Medulla oblongata (tissue), 1 donor: Measurements from ENCODE around the gene ATP5MC3.
"Not testable (repeated sequence)": the region's sequence is repeated elsewhere in the genome, so short reads cannot be mapped to it uniquely, and the experiment has no call there.

Source experiments
- DNase-seq: peaks from one replicate; pipeline ENCODE4 v3.0.0-alpha.2; 2015; ENCODE audit errors: extremely low spot score

ATP5MC3 gene

DNA sequence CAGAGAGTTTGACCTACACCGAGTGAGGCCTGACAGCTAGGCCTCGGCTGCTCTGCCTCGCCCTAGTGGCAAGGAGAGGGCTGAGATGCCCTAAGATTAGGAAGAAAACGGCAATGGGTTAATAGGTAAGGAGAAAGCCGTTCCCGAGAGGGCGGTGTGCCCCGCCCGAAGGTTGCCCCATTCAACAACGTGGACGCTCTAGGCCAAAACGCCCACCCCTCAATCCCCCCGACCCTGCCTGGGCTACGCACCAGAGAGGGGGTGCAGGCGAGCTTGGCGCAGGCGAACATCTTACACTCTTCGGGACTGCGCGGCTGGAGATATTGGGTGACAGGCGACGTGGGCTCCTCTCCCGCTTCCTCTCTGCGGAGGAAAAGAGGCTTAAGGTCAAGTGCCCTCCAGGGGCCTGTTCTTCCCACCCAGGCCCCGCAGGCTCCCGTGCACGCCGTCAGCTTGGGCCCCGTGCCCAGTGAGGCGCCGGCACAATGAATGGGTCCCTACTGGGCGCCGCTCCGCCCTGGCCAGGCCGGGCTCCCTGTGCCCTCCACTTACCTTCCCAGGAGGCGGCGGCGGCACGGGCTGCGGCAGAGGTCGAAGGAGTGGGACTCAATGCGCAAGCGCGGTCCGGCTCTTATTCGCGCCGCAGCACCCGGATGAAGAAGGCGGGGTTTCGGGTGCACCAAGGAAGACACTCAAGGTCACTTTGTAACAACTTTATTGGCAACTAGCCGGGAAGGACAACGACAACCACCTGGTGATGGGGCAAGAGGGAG is at the start of gene ATP5MC3:
Gene ATP5MC3, minus strand, starts transcription at position 607 of the 773 bp plus-strand sequence. Its CDS starts 317 bp downstream, at position 290.
- DNase-seq, result peak; percentile 97

- not testable (repeated sequence) for DNase-seq
Measured at GRCh38 chr2:175228601-175229000, 47.1 kb upstream of the ATP5MC3 start.

- no peak for DNase-seq
Measured at GRCh38 chr2:175228179-175228578, 46.7 kb upstream of the ATP5MC3 start.

DNA sequence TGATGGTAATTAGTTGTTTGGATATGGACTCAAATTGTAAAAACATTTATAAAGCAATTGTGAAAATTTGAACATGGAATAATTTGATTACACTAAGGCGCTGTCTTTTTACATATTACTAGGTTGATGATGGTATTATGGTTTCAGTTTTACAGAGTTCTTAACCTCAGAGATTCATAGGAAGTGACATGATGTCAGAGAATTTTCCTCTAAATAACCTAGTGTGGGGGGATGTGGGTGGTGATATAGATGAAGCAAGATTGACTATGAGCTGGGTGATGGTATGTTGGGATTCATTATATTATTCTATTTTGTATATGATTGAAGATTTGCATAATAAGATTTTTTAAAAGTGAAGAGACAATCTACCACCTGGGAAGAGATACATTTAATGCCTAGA is 45.9 kb upstream of the ATP5MC3 start:
- DNase-seq, result no peak

- no peak for DNase-seq
Measured at GRCh38 chr2:175220075-175220474, 38.6 kb upstream of the ATP5MC3 start.

DNA sequence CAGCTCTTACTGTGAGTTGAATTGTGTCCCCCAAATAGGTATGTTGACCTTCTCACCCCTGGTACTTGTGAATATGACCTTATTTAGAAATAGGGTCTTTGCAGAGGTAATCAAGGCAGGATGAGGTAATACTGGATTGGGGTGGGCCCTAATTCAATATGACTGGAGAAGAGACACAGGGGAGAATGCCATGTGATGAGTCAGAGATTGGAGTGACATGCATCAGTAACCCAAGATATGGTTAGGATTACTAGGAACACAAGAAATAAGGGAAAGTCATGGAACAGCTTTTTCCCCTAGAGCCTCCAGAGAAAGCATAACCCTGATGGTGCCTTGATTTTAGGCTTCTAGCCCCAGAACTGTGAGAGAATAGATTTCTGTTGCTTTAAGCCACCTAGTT is 37.0 kb upstream of the ATP5MC3 start:
- DNase-seq, result no peak

DNA sequence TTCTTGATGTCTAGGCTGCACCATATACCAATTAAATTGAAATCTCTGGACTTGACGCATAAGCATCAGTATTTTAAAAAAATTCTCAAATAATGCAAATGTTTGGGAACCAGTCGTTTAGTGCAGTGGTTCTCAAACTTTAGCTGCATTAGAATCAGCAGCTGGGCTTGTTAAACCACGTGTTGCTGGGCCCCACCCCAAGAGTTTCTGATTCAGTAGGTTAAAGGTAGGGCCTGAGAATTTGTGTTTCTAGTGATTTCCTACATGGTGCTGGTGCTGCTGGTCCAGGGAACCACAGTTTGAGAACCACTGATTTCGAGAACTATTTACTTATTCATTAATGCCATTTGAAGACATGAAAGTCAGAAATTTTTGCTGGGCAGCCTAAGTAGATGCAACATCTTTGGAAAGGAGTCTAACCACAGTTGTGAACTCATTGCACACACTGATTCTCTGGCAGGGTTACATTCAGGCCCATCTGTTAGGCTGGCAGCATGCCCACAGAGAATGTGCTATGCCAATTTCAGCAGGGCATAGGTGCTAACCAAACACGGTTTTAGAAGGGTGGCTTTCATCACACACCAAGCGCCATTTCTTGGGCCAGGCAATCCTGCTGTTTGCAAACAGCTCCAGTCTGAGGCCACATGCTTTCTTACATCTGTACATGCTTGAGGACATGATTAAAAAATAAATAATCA is 26.4 kb upstream of the ATP5MC3 start:
- DNase-seq, result no peak

- DNase-seq, result no peak
Measured at GRCh38 chr2:175206866-175207265, 25.4 kb upstream of the ATP5MC3 start.

DNA sequence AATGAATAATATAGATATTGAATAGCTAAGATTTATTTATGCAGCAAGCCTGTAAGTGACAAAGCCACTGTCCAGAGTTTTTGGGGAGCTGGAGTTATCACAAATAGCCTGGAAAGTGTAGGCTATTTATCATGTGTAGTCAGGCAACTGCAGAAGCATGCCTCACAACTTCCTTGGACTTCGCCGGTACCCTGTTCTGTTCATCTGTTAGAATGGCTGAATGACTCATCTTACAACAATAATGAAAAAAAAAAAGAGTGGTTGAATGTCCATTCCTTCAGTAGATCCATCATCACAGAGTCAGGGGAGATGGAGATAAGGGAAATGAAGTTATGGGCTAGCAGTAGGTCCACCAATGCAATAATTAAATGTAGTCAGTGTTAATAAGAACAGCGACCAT is 24.0 kb upstream of the ATP5MC3 start:
- no peak for DNase-seq

DNA sequence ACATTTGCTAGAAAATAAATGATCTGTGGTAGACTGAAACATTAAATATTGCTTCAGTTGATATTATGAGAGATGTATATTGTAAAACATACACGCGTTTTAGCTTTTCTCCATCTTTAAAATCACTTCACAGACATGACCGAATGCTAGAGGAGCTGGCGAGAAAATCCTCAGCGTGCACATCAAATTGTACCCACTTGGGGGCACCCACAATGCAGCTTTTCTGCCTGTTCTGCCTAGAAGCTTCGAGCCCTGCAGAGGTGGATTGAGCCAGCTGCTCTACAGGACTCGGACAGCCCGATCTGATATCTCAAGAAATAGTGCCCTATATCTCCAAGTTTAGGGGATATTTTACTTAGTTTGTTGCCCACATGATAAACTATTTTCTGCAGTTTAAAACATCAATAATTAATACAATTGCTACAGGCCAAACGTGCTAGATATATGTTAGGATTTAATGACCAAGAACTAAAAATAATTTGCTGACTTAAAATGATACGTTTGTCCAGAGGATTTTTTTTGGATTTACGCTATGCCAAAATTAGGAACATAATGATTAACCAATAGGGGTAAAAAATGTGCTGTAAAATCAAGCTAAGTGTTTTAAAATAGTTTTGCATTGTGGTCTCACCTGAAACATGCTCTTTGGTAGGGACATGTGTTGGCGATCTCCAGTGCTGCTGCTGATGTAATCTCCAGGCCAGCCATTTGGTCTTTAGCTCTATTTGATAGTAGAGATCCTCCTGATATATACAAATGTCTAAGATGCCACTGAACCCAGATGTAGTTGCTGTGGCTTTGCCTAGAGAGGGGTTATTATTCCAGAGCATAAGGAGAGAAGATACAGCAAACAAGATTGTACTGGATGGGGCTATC is 22.3 kb upstream of the ATP5MC3 start:
- peak; percentile 72 for DNase-seq

GRCh38 chr2:175195012-175195411 is 13.5 kb upstream of the ATP5MC3 start:
- no peak for DNase-seq

DNA sequence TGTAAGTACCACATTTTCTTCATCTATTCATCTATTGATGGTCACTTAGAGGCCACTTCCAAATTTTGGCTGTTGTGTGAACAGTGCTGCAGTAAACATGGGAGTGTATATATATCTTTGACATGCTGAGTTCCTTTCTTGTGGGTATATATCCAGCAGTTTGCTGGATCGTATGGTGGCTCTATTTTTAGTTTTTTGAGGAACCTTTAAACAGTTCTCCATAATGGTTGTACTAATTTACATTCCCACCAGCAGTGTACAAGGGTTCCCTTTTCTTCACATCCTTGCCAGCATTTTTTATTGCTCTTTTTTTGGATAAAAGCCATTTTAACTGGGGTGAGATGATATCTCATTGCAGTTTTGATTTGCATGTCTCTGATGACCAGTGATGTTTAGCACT is 7.3 kb upstream of the ATP5MC3 start:
- no peak for DNase-seq

DNA sequence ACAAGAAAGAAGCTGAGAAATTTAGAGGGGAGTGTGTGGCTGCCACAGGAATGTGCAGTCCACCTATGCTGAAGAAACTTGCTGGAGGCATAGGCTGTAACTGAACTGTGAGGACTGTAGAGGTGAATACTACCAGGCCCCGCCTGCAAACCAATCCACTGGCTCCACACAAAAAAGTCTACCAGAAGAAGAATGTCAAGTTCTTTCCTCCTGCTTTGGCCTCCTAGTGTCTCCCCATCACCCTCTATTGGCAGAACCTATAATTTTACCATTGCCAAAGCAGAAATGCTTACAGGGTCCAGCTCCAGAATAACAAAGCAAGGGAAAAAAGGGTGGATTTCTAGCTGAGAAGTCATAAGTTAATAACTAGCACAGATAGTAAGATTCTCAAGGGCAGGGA is 5.9 kb upstream of the ATP5MC3 start:
- no peak for DNase-seq

- no peak for DNase-seq
Measured at GRCh38 chr2:175183674-175184073, 2.2 kb upstream of the ATP5MC3 start.

DNA sequence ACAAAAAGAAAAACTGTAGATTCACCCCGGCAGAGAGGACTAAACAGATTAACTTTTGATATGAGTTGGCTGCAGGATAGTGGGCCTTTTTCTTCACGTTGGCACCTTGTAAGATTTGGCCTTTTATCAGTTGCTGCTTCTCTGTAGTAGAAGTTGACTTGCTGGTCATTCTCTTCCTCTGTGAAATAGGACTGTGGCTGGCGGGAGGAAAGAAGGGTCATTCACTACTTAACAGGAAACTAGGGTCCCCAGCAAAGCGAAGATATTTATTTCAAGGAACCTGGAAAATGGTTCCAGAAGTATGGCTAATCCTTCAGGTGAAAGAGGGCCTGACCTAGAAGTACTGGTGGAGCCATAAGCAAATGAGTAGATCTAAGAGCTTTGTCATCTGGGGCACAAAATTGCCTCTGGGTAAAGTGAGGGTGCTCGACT is 383 bp upstream of the ATP5MC3 start:
- DNase-seq, result no peak

- peak; percentile 26 for DNase-seq
Measured at GRCh38 chr2:175180701-175181103, 808 bp downstream of the ATP5MC3 start.

GRCh38 chr2:175176624-175177023 is 4.9 kb downstream of the ATP5MC3 start:
- DNase-seq, result no peak

DNA sequence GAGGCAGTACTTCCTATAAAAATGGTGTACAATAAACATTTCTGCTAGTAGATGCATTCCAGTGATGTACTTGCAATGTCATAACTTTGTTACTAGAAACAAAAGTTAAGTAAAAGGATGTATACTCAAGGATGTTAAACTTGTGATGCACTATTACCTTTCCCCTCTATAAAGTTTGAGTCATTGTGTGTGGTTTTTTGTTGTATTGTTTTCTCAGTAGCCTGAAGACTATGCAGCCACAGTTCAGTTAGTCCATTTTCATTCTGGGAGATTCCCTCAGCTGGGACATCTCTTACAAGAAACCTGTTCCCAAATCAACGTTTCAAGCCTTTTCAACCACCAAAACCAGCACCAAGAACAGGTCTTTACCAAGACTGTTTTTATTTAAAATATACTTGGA is 5.6 kb downstream of the ATP5MC3 start:
- DNase-seq, result no peak

- no peak for DNase-seq
Measured at GRCh38 chr2:175175320-175175719, 6.2 kb downstream of the ATP5MC3 start.

DNA sequence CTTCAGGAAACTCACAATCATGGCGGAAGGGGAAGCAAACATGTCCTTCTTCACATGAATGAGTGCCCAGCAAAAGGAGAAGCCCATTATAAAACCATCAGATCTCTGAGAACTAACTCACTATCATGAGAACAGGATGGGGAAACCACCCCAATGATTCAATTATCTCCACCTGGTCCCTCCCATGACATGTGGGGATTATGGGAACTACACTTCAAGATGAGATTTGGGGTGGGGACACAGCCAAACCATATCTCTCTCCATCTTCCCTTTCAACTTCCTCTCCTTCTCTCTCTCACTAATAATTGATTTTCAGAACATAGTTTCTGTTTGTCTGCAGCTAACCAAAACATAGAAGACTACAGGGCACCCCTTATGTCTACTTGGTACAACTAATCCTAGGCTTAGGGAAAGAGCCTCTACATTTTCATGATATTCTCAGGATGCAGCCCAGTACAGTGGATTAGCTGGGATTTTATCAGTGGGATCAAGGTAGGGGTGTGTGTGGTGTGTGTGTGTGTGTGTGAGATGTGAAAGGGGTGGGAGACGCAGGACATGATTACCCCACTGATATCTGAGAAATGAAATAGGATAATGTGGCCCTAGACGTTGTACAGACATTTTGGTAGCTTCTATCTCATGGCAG is 10.7 kb downstream of the ATP5MC3 start:
- no peak for DNase-seq

- peak; percentile 9 for DNase-seq
Measured at GRCh38 chr2:175169191-175169590, 12.3 kb downstream of the ATP5MC3 start.

GRCh38 chr2:175168564-175168945 is 13.0 kb downstream of the ATP5MC3 start:
- no peak for DNase-seq
